ENCODE results near the gene C11orf86. TPM values are rescaled to one million over a fixed set of nuclear protein-coding genes. Genes with fewer than 3 reads are reported as not detected.

C11orf86 gene
- polyA plus RNA-seq, 1 experiment = not detected

DNA sequence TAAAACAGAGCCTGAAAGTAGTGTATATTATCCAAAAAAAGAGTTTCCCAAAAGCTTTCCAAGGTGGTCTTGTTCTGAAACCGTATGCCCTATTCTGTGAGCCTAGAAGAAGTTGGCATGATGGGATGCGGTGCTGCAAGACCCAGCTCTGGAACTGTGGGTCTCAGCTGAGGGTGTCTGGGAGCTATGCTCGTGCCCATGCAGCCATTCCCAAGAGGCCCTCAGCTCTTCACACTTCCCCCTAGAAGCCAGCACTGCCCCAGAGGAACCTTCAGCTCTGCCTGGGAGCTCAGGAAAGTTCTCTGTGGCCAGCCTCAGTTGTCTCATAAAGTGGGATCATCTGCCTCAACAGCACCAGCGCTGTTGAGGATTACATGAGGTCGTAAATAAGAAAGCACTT lies 41.4 kb downstream of the C11orf86 start:
- TF ChIP-seq, protein P1, sequence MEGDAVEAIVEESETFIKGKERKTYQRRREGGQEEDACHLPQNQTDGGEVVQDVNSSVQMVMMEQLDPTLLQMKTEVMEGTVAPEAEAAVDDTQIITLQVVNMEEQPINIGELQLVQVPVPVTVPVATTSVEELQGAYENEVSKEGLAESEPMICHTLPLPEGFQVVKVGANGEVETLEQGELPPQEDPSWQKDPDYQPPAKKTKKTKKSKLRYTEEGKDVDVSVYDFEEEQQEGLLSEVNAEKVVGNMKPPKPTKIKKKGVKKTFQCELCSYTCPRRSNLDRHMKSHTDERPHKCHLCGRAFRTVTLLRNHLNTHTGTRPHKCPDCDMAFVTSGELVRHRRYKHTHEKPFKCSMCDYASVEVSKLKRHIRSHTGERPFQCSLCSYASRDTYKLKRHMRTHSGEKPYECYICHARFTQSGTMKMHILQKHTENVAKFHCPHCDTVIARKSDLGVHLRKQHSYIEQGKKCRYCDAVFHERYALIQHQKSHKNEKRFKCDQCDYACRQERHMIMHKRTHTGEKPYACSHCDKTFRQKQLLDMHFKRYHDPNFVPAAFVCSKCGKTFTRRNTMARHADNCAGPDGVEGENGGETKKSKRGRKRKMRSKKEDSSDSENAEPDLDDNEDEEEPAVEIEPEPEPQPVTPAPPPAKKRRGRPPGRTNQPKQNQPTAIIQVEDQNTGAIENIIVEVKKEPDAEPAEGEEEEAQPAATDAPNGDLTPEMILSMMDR (IDR thresholded peaks at IDR 0.05; ENCODE audit: low read depth, low read length) = no peak
- H3K4me3 ChIP-seq (ENCODE audit: low read depth, low read length) = no peak overlapping the region
- ChIA-PET CTCF (no interaction called here), POLR2A (no interaction called here)
- no peaks in the 10 kb centered on the region for H3K27me3 ChIP-seq (ENCODE audit: control insufficient read depth, insufficient read depth, low read length)
- no peaks in the 10 kb centered on the region; the same call in 1 of the 2 replicates for H3K9me3 ChIP-seq (ENCODE audit: control insufficient read depth, insufficient read depth, low read length)
- no peak overlapping the region for H3K27ac ChIP-seq (ENCODE audit: low read depth, low read length)
- DNase-seq (ENCODE audit: low read depth, low spot score) = no peak

DNA sequence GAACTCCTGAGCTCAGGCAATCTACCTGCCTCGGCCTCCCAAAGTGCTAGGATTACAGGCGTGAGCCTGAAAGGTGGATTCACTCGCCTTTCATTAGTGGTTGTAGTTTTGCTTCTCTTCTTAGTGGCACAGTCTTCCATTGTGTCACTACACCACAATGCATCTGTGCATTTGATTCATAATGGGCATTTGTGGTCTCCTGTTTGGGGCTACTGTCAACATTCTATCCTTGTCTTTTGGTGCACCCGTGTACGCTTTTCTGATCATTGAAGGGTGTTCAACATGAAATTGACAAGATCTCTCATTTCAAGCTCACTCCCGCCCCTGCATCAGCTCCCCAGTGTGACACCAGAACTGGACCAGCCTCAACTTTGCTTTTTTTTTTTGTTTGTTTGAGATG lies 45.8 kb downstream of the C11orf86 start:
- ChIA-PET CTCF (interaction anchor here (0.6 to 2.2 kb wide), 8 partner anchors 10 to 278 kb away, joined by 3 to 8 read pairs (median 4); no protein-coding TSS in a partner anchor), POLR2A (no interaction called here)
- DNase-seq (ENCODE audit: low read depth, low spot score) = no peak
- peaks cover 2% of the 10 kb centered on the region for H3K27me3 ChIP-seq (ENCODE audit: control insufficient read depth, insufficient read depth, low read length)
- H3K9me3 ChIP-seq (ENCODE audit: control insufficient read depth, insufficient read depth, low read length) = no peaks in the 10 kb centered on the region; the same call in 1 of the 2 replicates
- H3K27ac ChIP-seq (ENCODE audit: low read depth, low read length) = no peak overlapping the region
- H3K4me3 ChIP-seq (ENCODE audit: low read depth, low read length) = no peak overlapping the region
- TF ChIP-seq, protein P1 (IDR thresholded peaks at IDR 0.05; ENCODE audit: low read depth, low read length) = no peak

- POLR2A ChIA-PET = interaction anchor here (1.0 to 1.3 kb wide), 2 partner anchors 10 to 64 kb away, joined by 4 read pairs; partner anchors contain the start of gene PC
These were observed 47.3 kb downstream of the C11orf86 start for GRCh38 chr11:67022341-67022933.

DNA sequence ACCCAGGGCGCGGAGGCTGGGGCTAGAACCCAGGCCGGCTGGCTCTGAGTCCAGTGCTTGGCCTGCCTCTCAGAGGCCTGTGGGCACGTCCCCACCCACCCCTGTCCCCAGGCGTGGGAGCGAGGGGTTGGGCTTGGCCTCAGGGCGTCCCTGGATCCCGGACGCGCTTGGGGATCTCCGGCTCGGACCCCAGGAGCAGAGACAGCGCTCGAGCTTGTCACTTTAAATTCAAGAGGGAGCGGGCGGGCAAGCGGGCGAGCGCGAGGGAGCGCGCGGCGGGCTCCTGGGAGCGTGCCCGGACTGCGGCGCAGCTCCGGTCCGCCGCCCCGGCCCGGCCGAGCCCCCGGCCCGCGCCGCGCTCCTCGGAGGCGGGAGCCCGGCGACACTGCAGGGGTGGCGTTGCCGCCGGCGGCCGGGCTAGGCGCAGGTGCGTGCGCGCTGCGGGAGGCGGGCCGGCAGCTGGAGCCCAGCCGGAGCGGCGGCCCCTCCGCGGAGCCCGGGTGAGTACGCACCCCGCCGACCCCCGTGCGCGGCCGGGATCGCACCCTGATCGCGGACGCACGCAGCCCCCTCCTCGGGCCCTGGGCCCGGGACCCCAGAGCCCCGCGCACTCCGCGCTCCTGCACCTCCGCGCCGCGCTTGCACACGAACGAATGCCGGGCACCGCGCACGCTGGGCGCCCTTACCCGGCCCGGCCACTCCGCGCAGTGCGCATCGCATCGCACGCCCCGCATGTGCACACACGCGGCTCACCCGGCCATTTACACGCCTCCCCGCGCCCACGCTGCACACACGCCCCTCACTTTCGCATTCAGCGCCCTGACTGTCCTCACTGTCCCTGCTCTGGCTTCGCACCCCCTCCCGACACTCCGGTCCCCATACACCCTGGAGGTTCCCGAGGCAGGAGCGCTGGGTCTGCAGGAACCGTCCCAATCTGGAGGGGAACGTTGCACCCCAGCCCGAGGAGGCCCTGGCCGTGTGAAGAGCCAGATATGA lies 48.2 kb downstream of the C11orf86 start, which contains the start of gene SYT12:
SYT12 (plus strand) TSS at position 174 of the 996 bp plus-strand sequence. CDS start 7,011 bp downstream, outside the sequence.
- Histone ChIP-seq H3K27me3 (ENCODE audit: control insufficient read depth, insufficient read depth, low read length) (peaks cover 2% of the 10 kb centered on the region), H3K9me3 (ENCODE audit: control insufficient read depth, insufficient read depth, low read length) (no peaks in the 10 kb centered on the region; the same call in 1 of the 2 replicates), H3K4me3 (ENCODE audit: low read depth, low read length) (peak within 1 kb of the TSS; percentile 52), H3K27ac (ENCODE audit: low read depth, low read length) (no peak within 1 kb of the TSS)
- TF ChIP-seq, protein P1 (IDR thresholded peaks at IDR 0.05; ENCODE audit: low read depth, low read length) = no peak
- ChIA-PET CTCF (interaction anchor here (2.2 kb wide), 1 partner anchor 13 kb away, joined by 8 read pairs; no protein-coding TSS in a partner anchor), POLR2A (interaction anchor here (1.3 kb wide), 1 partner anchor 10 kb away, joined by 4 read pairs; no protein-coding TSS in a partner anchor)
- DNase-seq (ENCODE audit: low read depth, low spot score) = no peak

More at GRCh38 chr11:67022341-67022933, 47.3 kb downstream of the C11orf86 start:
- peak; percentile 15 for DNase-seq (ENCODE audit: low read depth, low spot score)
- H3K27me3 ChIP-seq (ENCODE audit: control insufficient read depth, insufficient read depth, low read length) = peaks cover 2% of the 10 kb centered on the region
- H3K9me3 ChIP-seq (ENCODE audit: control insufficient read depth, insufficient read depth, low read length) = no peaks in the 10 kb centered on the region; the same call in 1 of the 2 replicates
- no peak overlapping the region for H3K27ac ChIP-seq (ENCODE audit: low read depth, low read length)
- peak overlapping the region; percentile 52 for H3K4me3 ChIP-seq (ENCODE audit: low read depth, low read length)
- CTCF ChIA-PET = interaction anchor here (0.6 to 2.2 kb wide), 6 partner anchors 12 to 328 kb away, joined by 3 to 8 read pairs (median 4); no protein-coding TSS in a partner anchor
- TF ChIP-seq, protein P1 (IDR thresholded peaks at IDR 0.05; ENCODE audit: low read depth, low read length) = no peak
